ENCODE results near the gene LARP4B.

GRCh38 chr10:853017-853416, 78.5 kb downstream of the LARP4B start:
- TF ChIP-seq ZNF174 (tag by site-specific recombination; IDR thresholded peaks at IDR 0.05) (no peak), KLF1 (tag by site-specific recombination; IDR thresholded peaks at IDR 0.05) (no peak), ZNF558 (tag by site-specific recombination; IDR thresholded peaks at IDR 0.05) (no peak), ZNF530 (tag by site-specific recombination; IDR thresholded peaks at IDR 0.05; ENCODE audit: low read depth) (no peak), ZBTB17 (tag by site-specific recombination; IDR thresholded peaks at IDR 0.05) (no peak)
